Measurements from ENCODE around the gene JAZF1.

The JAZF1 gene

DNA sequence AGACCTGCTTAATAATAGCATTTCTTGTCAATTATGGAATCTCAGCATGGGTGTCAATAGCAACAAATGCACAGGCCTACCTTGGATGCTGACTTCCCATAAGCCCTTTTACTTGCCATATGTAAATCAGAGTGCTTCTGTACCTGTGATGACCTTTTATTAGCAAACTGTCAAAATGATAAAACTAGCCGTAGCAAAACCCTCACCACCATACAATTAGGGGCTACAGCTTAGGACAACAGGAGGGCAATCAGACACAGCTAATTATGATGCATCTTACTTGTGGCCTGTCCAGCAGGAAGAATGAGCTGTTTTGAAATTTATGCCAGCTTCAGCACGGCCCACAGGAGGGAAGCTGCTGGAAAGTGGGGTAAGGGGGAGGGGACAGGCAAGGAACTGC is 239.1 kb downstream of the JAZF1 start:
- no peak for TF ChIP-seq ZBTB7A (IDR thresholded peaks at IDR 0.05; ENCODE audit: low read depth)
- TF ChIP-seq, protein P1, sequence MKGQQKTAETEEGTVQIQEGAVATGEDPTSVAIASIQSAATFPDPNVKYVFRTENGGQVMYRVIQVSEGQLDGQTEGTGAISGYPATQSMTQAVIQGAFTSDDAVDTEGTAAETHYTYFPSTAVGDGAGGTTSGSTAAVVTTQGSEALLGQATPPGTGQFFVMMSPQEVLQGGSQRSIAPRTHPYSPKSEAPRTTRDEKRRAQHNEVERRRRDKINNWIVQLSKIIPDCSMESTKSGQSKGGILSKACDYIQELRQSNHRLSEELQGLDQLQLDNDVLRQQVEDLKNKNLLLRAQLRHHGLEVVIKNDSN (IDR thresholded peaks at IDR 0.05) = no peak
- TF ChIP-seq RAD21 (IDR thresholded peaks at IDR 0.05; ENCODE audit: low read depth) = no peak
- no peak for TF ChIP-seq YY1 (IDR thresholded peaks at IDR 0.05; ENCODE audit: low read depth)
- no peak for TF ChIP-seq CEBPB (IDR thresholded peaks at IDR 0.05)
- TF ChIP-seq, protein P2, sequence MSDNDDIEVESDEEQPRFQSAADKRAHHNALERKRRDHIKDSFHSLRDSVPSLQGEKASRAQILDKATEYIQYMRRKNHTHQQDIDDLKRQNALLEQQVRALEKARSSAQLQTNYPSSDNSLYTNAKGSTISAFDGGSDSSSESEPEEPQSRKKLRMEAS (IDR thresholded peaks at IDR 0.05) = no peak
- TF ChIP-seq, protein P3, sequence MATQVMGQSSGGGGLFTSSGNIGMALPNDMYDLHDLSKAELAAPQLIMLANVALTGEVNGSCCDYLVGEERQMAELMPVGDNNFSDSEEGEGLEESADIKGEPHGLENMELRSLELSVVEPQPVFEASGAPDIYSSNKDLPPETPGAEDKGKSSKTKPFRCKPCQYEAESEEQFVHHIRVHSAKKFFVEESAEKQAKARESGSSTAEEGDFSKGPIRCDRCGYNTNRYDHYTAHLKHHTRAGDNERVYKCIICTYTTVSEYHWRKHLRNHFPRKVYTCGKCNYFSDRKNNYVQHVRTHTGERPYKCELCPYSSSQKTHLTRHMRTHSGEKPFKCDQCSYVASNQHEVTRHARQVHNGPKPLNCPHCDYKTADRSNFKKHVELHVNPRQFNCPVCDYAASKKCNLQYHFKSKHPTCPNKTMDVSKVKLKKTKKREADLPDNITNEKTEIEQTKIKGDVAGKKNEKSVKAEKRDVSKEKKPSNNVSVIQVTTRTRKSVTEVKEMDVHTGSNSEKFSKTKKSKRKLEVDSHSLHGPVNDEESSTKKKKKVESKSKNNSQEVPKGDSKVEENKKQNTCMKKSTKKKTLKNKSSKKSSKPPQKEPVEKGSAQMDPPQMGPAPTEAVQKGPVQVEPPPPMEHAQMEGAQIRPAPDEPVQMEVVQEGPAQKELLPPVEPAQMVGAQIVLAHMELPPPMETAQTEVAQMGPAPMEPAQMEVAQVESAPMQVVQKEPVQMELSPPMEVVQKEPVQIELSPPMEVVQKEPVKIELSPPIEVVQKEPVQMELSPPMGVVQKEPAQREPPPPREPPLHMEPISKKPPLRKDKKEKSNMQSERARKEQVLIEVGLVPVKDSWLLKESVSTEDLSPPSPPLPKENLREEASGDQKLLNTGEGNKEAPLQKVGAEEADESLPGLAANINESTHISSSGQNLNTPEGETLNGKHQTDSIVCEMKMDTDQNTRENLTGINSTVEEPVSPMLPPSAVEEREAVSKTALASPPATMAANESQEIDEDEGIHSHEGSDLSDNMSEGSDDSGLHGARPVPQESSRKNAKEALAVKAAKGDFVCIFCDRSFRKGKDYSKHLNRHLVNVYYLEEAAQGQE (IDR thresholded peaks at IDR 0.05; ENCODE audit: low read depth) = no peak
- TF ChIP-seq CREB1 (IDR thresholded peaks at IDR 0.05; ENCODE audit: low read depth) = no peak
- TF ChIP-seq TAF1 (IDR thresholded peaks at IDR 0.05; ENCODE audit: low read depth) = no peak
- TF ChIP-seq NFIC (IDR thresholded peaks at IDR 0.05) = no peak
- no peak for TF ChIP-seq FOXM1 (IDR thresholded peaks at IDR 0.05; ENCODE audit: borderline replicate concordance, low read depth)
- no peak for TF ChIP-seq EGR1 (IDR thresholded peaks at IDR 0.05)
- TF ChIP-seq TCF12 (IDR thresholded peaks at IDR 0.05; ENCODE audit: low read depth) = no peak
- no peak for TF ChIP-seq TEAD4 (IDR thresholded peaks at IDR 0.05)
- no peak for TF ChIP-seq EP300 (IDR thresholded peaks at IDR 0.05; ENCODE audit: borderline replicate concordance)

DNA sequence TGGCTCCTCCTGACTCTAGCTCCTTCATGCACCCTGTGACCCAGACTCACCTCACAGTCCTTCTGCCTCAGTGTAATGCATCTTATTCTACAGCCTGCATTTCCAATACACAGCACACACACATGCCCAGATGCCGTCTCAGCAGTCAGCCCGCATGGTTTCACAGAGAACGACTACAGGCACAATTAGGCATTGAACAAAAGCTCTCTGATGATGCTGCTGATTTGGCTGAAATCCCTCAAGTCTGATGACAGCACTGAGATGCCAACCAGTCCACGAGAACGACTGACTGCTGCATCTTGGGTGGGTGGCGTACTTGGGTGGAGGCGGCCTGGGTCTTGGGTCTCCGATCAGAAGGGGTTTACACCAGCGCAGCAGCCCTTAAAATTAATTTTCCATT is 240.3 kb downstream of the JAZF1 start:
- TF ChIP-seq, protein P3 (IDR thresholded peaks at IDR 0.05; ENCODE audit: low read depth) = no peak
- no peak for TF ChIP-seq EGR1 (IDR thresholded peaks at IDR 0.05)
- TF ChIP-seq, protein P1 (IDR thresholded peaks at IDR 0.05) = no peak
- no peak for TF ChIP-seq TAF1 (IDR thresholded peaks at IDR 0.05; ENCODE audit: low read depth)
- TF ChIP-seq FOXM1 (IDR thresholded peaks at IDR 0.05; ENCODE audit: borderline replicate concordance, low read depth) = no peak
- no peak for TF ChIP-seq RAD21 (IDR thresholded peaks at IDR 0.05; ENCODE audit: low read depth)
- no peak for TF ChIP-seq NFIC (IDR thresholded peaks at IDR 0.05)
- no peak for TF ChIP-seq TEAD4 (IDR thresholded peaks at IDR 0.05)
- no peak for TF ChIP-seq ZBTB7A (IDR thresholded peaks at IDR 0.05; ENCODE audit: low read depth)
- TF ChIP-seq YY1 (IDR thresholded peaks at IDR 0.05; ENCODE audit: low read depth) = no peak
- TF ChIP-seq, protein P2 (IDR thresholded peaks at IDR 0.05) = no peak
- TF ChIP-seq CREB1 (IDR thresholded peaks at IDR 0.05; ENCODE audit: low read depth) = no peak
- TF ChIP-seq TCF12 (IDR thresholded peaks at IDR 0.05; ENCODE audit: low read depth) = no peak

DNA sequence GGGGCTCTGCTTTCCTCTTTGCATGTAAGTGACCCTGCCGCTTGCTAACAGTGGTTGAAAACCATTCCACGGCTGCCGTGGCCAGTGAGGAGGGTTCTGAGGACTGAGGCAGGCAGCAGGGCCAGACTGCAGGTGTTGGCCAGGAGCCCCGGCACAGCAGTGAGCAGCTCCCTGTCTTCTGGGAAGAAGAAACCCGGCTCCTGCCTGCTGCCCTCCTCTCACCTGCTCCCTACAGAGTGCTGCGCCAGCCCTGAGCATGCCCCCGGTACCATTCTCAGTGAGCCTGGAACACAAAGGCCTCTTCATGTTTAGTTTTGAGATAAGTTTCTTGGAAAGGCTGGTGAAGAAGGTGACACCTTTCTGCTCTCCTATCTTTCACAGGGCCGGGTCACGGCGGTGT is 240.7 kb downstream of the JAZF1 start:
- TF ChIP-seq, protein P2 (IDR thresholded peaks at IDR 0.05) = no peak
- TF ChIP-seq CREB1 (IDR thresholded peaks at IDR 0.05; ENCODE audit: low read depth) = no peak
- no peak for TF ChIP-seq TAF1 (IDR thresholded peaks at IDR 0.05; ENCODE audit: low read depth)
- no peak for TF ChIP-seq NFIC (IDR thresholded peaks at IDR 0.05)
- no peak for TF ChIP-seq EGR1 (IDR thresholded peaks at IDR 0.05)
- TF ChIP-seq, protein P3 (IDR thresholded peaks at IDR 0.05; ENCODE audit: low read depth) = no peak
- TF ChIP-seq, protein P1 (IDR thresholded peaks at IDR 0.05) = no peak
- no peak for TF ChIP-seq EP300 (IDR thresholded peaks at IDR 0.05; ENCODE audit: borderline replicate concordance)

DNA sequence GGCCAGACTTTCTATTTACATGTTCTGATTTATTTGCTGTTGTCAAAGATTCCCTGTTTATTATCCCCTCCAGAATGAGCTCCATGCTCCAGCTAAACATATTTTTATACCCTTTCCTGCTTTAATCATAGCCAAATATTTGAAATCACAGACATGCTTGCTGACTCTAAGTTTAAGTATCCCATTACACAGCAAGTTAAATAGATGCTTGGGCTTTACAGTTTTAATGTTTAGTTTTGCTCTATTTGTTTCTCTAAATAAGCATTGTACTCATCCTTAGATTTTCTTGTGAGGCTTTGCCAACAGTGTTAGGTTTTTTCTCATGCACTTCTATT is 243.9 kb downstream of the JAZF1 start:
- TF ChIP-seq, protein P3 (IDR thresholded peaks at IDR 0.05; ENCODE audit: low read depth) = no peak
- TF ChIP-seq NFIC (IDR thresholded peaks at IDR 0.05) (no peak), TAF1 (IDR thresholded peaks at IDR 0.05; ENCODE audit: low read depth) (no peak), TCF12 (IDR thresholded peaks at IDR 0.05; ENCODE audit: low read depth) (no peak)
- TF ChIP-seq, protein P1 (IDR thresholded peaks at IDR 0.05) = no peak
- TF ChIP-seq, protein P2 (IDR thresholded peaks at IDR 0.05) = no peak
